ENCODE results near the gene ADGB. TPM values are rescaled to one million over a fixed set of nuclear protein-coding genes. Genes with fewer than 3 reads are reported as not detected.

The ADGB gene
- total and polyA plus RNA-seq, 9 of the 15 experiments (the other 6 are each of a cell fraction or from before 2014, with no cell fraction given), result not detected

GRCh38 chr6:146861029-146861563, 262.3 kb downstream of the ADGB start (continued):
- TF ChIP-seq ZBTB40 (IDR thresholded peaks at IDR 0.05), result no peak
- no peak for TF ChIP-seq ZBTB40 (CRISPR knock-in tag; IDR thresholded peaks at IDR 0.05)
- TF ChIP-seq ZFP30 (CRISPR knock-in tag; IDR thresholded peaks at IDR 0.05; ENCODE audit: borderline replicate concordance), result no peak
- TF ChIP-seq HBP1 (CRISPR knock-in tag; IDR thresholded peaks at IDR 0.05), result peak; percentile 73
- no peak for TF ChIP-seq KDM2B (CRISPR knock-in tag; IDR thresholded peaks at IDR 0.05)
- no peak for TF ChIP-seq MXI1 (IDR thresholded peaks at IDR 0.05; ENCODE audit: low read depth, low read length)
- TF ChIP-seq ZNF512 (tag; IDR thresholded peaks at IDR 0.05), result no peak
- no peak for TF ChIP-seq PHB (CRISPR knock-in tag; IDR thresholded peaks at IDR 0.05)
- TF ChIP-seq L3MBTL2 (IDR thresholded peaks at IDR 0.05), result no peak
- peak; percentile 32; the same call in 1 of the 2 replicates for TF ChIP-seq RFX7 (CRISPR knock-in tag; IDR thresholded peaks at IDR 0.05)
- TF ChIP-seq KDM4B (IDR thresholded peaks at IDR 0.05; ENCODE audit: borderline replicate concordance in 2 of 2, low read depth in 1 of 2), result no peak
- TF ChIP-seq RBM17 (IDR thresholded peaks at IDR 0.05; ENCODE audit: borderline replicate concordance, low read depth, low read length), result no peak
- TF ChIP-seq ZNF586 (CRISPR knock-in tag; conservative IDR thresholded peaks at IDR 0.05), result 0 out of 2 replicates have a peak, but pooled peaks have one; percentile 17
- no peak; the same call in 1 of the 2 replicates for TF ChIP-seq ZNF3 (CRISPR knock-in tag; IDR thresholded peaks at IDR 0.05)
- TF ChIP-seq ZNF551 (CRISPR knock-in tag; IDR thresholded peaks at IDR 0.05), result peak; percentile 75; the same call in 1 of the 2 replicates
- no peak for TF ChIP-seq SMC3 (conservative IDR thresholded peaks at IDR 0.05; ENCODE audit: insufficient read depth, low read depth, low read length)
- 0 out of 2 replicates have a peak, but pooled peaks have one; percentile 19 for TF ChIP-seq ZBED1 (IDR thresholded peaks at IDR 0.05)
- TF ChIP-seq MTA1 (IDR thresholded peaks at IDR 0.05; ENCODE audit: borderline replicate concordance), result no peak
